WI38 (cell line): Measurements from ENCODE around the gene NOS1.
"Not testable (repeated sequence)": the region's sequence is repeated elsewhere in the genome, so short reads cannot be mapped to it uniquely, and the experiment has no call there.

Source experiments
- H3K4me3 ChIP-seq: 2 replicates; pipeline ENCODE4 v1.5.1; 2011; ENCODE audit warnings: low read depth, mild to moderate bottlenecking, control low read depth, low read length
- CTCF ChIP-seq: IDR thresholded peaks from 2 replicates; pipeline ENCODE4 v1.5.1; 2012; ENCODE audit warnings: low read depth, mild to moderate bottlenecking, control low read depth, low read length

Gene NOS1

DNA sequence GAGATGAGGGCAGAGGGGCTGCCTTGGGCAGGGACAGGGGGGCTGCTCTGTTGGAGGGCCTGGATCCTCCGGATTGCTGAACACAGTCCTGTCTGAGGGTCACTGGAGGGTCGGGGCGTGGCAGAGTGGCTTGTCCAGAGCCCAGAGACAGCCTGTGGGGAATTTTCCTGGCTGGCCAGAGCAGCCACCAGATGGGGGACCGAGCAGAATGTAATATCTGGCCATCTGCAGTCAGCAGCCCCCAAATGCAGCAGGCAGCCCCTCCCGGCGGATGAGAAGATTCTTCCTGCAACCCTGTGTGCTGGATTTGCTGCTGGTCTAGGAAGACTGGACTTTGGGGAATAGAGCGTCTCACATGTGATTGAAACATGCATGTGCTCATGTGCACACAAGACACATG lies 23.3 kb upstream of the NOS1 start:
- TF ChIP-seq CTCF: no peak
- H3K4me3 ChIP-seq: no peak overlapping the region

DNA sequence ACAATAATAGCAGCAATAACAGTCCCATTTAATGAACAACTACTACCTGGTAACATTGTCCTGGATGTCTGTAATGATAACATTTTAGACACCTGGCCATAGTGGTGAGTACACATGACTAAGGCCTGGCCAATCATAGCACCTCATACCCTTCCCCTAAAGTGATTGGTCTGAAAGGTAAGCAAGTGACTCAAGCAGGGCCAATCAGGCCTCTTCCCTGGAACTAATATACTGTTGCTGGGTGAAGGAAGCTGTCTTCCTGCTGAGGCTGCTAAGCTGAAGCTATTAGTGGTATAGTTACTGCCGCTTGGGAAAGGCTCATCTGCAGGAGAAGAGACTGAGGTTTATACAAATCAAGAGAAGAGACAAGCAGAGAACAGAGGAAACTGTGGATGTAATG lies 18.7 kb upstream of the NOS1 start:
- no peak overlapping the region for H3K4me3 ChIP-seq
- no peak for TF ChIP-seq CTCF

DNA sequence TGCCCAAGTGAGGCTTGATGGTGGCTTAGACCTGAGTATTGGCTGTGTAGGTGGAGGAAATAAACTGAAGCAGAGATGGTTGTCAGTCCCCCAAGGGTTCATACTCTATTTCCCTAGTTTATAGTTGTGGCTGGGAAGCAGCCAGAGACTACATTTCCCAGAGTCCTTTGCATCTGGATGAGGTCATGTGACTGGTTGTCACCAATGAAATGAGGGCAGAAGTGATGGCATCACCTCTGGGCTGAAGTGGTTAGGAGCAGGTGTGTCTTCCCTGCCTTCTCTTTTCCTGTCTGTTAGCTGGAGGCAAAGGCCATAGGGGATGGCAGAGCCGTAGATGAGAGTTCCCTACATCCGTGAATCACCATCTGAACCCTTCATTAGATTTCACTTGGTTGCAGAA lies 16.3 kb upstream of the NOS1 start:
- H3K4me3 ChIP-seq: no peak overlapping the region
- TF ChIP-seq CTCF: no peak

DNA sequence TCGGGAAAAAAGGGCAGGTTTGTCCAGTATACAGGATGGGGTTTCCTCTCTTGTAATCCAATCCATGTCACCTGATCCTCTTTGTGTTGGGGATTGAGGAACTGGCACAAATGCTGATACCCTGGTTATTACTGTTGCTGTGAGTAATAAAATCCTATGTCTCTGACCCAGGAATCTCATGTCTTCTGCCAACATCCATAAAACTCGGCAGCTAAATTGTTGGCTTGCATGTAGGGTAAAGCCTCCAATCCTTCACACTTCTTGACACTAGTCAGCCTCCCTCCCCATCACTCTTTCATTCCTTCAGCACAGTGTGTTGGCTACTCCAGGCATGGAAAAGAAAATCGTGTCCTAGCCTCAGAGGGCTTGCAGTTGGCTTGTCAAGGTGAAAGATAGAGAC lies 9.2 kb upstream of the NOS1 start:
- no peak overlapping the region for H3K4me3 ChIP-seq
- no peak for TF ChIP-seq CTCF

GRCh38 chr12:117370000-117370399 lies 8.6 kb upstream of the NOS1 start:
- H3K4me3 ChIP-seq: not testable (repeated sequence)

DNA sequence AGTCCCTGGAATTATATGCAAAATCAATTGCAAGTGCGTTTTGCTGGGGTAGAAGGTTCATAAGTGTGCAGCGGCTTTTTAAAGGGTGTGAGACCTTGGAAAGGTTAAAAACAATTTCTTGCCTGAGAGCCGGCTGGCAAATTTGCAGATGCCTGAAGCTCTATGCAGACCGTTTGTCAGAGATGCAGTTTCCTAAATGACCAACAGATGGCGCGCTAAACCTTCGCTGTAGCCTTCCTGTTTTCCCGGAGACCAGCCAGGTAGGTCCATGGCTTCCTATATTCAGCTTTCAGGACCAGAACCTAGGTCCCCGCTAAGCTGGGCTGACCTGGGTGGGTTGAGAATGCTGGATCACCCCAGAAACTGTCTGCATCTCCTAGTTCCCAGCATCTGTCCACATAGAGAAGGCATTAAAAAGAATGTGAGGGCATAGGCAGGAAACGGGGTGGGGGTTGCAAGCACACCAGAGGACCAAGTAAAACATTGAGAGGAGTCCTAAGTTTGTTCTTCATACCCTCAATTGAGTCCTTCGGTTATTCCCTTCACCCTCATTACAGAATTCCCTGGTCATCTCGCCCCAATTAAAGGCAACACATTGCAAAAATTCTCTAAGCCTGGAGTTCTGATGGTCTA lies 5.7 kb upstream of the NOS1 start:
- peak; percentile 75 for TF ChIP-seq CTCF

DNA sequence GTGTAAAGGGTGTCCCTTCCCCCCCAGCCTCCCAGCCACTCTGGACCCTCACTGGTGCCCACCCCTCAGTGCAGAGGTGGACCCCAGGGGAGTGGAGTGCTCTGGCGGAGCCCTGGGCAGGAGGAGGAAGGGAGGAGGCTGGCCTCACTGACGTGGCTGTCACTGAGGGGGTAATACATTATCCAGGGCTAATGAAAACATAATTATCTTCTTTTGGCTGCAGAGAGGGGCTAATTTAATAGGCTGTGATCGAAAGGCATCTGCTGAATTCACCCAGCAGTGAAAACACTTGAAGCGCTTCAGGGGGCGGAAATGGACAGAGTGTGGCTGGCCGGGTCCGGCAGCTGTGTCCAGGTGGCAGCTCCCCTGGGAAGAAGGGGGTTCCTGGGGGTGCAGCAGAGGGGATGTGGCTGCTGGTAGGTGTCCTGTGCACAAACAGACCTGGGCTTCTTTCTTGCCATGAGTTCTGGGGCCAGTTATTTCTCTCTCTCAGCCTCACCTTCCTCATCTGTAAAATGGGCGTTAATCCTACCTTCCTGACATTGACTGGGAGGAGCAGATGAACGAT lies 3.7 kb upstream of the NOS1 start:
- no peak overlapping the region for H3K4me3 ChIP-seq
- TF ChIP-seq CTCF: no peak

More for the DNA sequence above, 5.7 kb upstream of the NOS1 start:
- H3K4me3 ChIP-seq: no peak overlapping the region
